Measurements from ENCODE around the gene GALNT9.

GRCh38 chr12:132199526-132200319 lies 129.7 kb downstream of the GALNT9 start:
- TF ChIP-seq, protein P1, sequence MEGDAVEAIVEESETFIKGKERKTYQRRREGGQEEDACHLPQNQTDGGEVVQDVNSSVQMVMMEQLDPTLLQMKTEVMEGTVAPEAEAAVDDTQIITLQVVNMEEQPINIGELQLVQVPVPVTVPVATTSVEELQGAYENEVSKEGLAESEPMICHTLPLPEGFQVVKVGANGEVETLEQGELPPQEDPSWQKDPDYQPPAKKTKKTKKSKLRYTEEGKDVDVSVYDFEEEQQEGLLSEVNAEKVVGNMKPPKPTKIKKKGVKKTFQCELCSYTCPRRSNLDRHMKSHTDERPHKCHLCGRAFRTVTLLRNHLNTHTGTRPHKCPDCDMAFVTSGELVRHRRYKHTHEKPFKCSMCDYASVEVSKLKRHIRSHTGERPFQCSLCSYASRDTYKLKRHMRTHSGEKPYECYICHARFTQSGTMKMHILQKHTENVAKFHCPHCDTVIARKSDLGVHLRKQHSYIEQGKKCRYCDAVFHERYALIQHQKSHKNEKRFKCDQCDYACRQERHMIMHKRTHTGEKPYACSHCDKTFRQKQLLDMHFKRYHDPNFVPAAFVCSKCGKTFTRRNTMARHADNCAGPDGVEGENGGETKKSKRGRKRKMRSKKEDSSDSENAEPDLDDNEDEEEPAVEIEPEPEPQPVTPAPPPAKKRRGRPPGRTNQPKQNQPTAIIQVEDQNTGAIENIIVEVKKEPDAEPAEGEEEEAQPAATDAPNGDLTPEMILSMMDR (IDR thresholded peaks at IDR 0.05 in 2 of 3, conservative IDR thresholded peaks at IDR 0.05 in 1 of 3; ENCODE audit: borderline replicate concordance in 1 of 3, insufficient read depth in 1 of 3, low read depth in 2 of 3, low read length in 2 of 3) = no peak
- TF ChIP-seq EZH2 (IDR thresholded peaks at IDR 0.05) (no peak), EZH2phosphoT487 (IDR thresholded peaks at IDR 0.05; ENCODE audit: borderline replicate concordance) (no peak), POLR2A (IDR thresholded peaks at IDR 0.05; ENCODE audit: borderline replicate concordance, extremely low read depth, insufficient read depth, insufficient read length) (no peak), YY1 (IDR thresholded peaks at IDR 0.05; ENCODE audit: extremely low read depth, insufficient replicate concordance, low read depth, low read length) (no peak), EGR1 (IDR thresholded peaks at IDR 0.05; ENCODE audit: low read depth) (no peak), CEBPB (IDR thresholded peaks at IDR 0.05; ENCODE audit: low read depth) (no peak), ELF1 (IDR thresholded peaks at IDR 0.05; ENCODE audit: borderline replicate concordance, low read depth) (no peak), SP1 (IDR thresholded peaks at IDR 0.05; ENCODE audit: low read depth) (no peak), RAD21 (IDR thresholded peaks at IDR 0.05; ENCODE audit: low read depth) (no peak), SIN3A (IDR thresholded peaks at IDR 0.05; ENCODE audit: low read depth) (no peak), ATF3 (IDR thresholded peaks at IDR 0.05) (no peak), POLR2AphosphoS5 (IDR thresholded peaks at IDR 0.05; ENCODE audit: low read depth, low read length) (no peak)

Data from HCT116 (cell line).